ENCODE results near the gene MLLT10.

DNA sequence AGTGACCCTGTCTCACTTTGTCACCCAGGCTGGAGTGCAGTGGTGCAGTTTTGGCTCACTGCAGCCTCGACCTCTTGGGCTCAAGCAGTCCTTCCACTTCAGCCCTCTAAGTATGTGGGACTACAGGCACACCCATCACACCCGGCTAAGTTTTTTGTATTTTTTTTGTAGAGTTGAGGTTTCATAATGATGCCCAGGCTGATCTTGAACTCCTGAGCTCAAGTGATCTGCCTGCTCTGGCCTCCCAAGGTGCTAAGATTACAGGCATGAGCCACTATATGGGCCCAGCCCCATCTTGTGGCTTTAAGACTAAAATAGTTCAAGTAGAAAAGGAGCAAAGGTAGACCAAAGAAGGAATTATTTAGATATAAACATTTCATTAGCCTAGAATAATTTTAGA, 65.5 kb downstream of the MLLT10 start:
- TF ChIP-seq POLR2A (conservative IDR thresholded peaks at IDR 0.05), result no peak
- no peak for TF ChIP-seq GATAD2A (IDR thresholded peaks at IDR 0.05)
- TF ChIP-seq ELF4 (CRISPR knock-in tag; IDR thresholded peaks at IDR 0.05), result no peak
- TF ChIP-seq KAT8 (IDR thresholded peaks at IDR 0.05; ENCODE audit: low read depth), result no peak
- TF ChIP-seq, protein P1, sequence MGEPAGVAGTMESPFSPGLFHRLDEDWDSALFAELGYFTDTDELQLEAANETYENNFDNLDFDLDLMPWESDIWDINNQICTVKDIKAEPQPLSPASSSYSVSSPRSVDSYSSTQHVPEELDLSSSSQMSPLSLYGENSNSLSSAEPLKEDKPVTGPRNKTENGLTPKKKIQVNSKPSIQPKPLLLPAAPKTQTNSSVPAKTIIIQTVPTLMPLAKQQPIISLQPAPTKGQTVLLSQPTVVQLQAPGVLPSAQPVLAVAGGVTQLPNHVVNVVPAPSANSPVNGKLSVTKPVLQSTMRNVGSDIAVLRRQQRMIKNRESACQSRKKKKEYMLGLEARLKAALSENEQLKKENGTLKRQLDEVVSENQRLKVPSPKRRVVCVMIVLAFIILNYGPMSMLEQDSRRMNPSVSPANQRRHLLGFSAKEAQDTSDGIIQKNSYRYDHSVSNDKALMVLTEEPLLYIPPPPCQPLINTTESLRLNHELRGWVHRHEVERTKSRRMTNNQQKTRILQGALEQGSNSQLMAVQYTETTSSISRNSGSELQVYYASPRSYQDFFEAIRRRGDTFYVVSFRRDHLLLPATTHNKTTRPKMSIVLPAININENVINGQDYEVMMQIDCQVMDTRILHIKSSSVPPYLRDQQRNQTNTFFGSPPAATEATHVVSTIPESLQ (CRISPR knock-in tag; IDR thresholded peaks at IDR 0.05), result no peak
- TF ChIP-seq EZH2 (IDR thresholded peaks at IDR 0.05; ENCODE audit: borderline replicate concordance, low read depth, low read length), result no peak
- TF ChIP-seq, protein P2, sequence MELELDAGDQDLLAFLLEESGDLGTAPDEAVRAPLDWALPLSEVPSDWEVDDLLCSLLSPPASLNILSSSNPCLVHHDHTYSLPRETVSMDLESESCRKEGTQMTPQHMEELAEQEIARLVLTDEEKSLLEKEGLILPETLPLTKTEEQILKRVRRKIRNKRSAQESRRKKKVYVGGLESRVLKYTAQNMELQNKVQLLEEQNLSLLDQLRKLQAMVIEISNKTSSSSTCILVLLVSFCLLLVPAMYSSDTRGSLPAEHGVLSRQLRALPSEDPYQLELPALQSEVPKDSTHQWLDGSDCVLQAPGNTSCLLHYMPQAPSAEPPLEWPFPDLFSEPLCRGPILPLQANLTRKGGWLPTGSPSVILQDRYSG (tag; conservative IDR thresholded peaks at IDR 0.05; ENCODE audit: low read depth), result no peak
- TF ChIP-seq ZNF717 (CRISPR knock-in tag; IDR thresholded peaks at IDR 0.05), result no peak
- no peak for TF ChIP-seq NEUROD1 (IDR thresholded peaks at IDR 0.05; ENCODE audit: borderline replicate concordance, low read depth, low read length, partially characterized antibody)
- TF ChIP-seq, protein P3, sequence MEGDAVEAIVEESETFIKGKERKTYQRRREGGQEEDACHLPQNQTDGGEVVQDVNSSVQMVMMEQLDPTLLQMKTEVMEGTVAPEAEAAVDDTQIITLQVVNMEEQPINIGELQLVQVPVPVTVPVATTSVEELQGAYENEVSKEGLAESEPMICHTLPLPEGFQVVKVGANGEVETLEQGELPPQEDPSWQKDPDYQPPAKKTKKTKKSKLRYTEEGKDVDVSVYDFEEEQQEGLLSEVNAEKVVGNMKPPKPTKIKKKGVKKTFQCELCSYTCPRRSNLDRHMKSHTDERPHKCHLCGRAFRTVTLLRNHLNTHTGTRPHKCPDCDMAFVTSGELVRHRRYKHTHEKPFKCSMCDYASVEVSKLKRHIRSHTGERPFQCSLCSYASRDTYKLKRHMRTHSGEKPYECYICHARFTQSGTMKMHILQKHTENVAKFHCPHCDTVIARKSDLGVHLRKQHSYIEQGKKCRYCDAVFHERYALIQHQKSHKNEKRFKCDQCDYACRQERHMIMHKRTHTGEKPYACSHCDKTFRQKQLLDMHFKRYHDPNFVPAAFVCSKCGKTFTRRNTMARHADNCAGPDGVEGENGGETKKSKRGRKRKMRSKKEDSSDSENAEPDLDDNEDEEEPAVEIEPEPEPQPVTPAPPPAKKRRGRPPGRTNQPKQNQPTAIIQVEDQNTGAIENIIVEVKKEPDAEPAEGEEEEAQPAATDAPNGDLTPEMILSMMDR (IDR thresholded peaks at IDR 0.05 in 2 of 3, conservative IDR thresholded peaks at IDR 0.05 in 1 of 3; ENCODE audit: insufficient read depth in 2 of 3, low read depth in 1 of 3, low read length in 3 of 3), result peak in 1 of 3 experiments; percentile 28; a peak in 1 of 6 replicates
- no peak for TF ChIP-seq CHD4 (IDR thresholded peaks at IDR 0.05; ENCODE audit: insufficient read depth, insufficient replicate concordance, low read depth, low read length, poor library complexity, severe bottlenecking)
- TF ChIP-seq, protein P4, sequence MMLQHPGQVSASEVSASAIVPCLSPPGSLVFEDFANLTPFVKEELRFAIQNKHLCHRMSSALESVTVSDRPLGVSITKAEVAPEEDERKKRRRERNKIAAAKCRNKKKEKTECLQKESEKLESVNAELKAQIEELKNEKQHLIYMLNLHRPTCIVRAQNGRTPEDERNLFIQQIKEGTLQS (IDR thresholded peaks at IDR 0.05), result no peak
- TF ChIP-seq, protein P4 (CRISPR knock-in tag; conservative IDR thresholded peaks at IDR 0.05), result no peak
